HepG2 (cell line): Measurements from ENCODE around the gene ZNF207. TPM values are rescaled to one million over a fixed set of nuclear protein-coding genes. Genes with fewer than 3 reads are reported as not detected.

Experiments used
- ARNT2 ChIP-seq: sonication (generic); formaldehyde crosslinking; IDR thresholded peaks from 2 replicates; pipeline ENCODE4 v1.8.0; 2022; ENCODE audit warnings: mild to moderate bottlenecking, low read depth, missing genetic modification reagents, moderate library complexity
- CSRNP1 ChIP-seq: sonication (generic); formaldehyde crosslinking; IDR thresholded peaks from 2 replicates; pipeline ENCODE4 v1.8.1; 2023; ENCODE audit warnings: mild to moderate bottlenecking, missing genetic modification reagents
- DMAP1 ChIP-seq: IDR thresholded peaks from 2 replicates; pipeline ENCODE4 v1.6.1; 2016
- EP300 ChIP-seq, 3 experiments: sonication (generic) in 1 of 3; formaldehyde crosslinking in 1 of 3; IDR thresholded peaks; 2 replicates each; pipeline versions ENCODE4 v1.5.1 to v1.6.1; 2011 to 2020; ENCODE audit warnings: low read depth in 2 of 3, low read length in 2 of 3, borderline replicate concordance in 1 of 3, improper control_type of control experiment in 1 of 3, mild to moderate bottlenecking in 1 of 3, missing genetic modification reagents in 1 of 3, moderate library complexity in 1 of 3
- GABPA ChIP-seq, 2 experiments: IDR thresholded peaks; 2 replicates each; pipeline ENCODE4 v1.6.1; 2011 to 2016; ENCODE audit warnings: low read depth in 2 of 2, low read length in 1 of 2, missing biosample characterization in 1 of 2, missing genetic modification characterization in 1 of 2
- KAT7 ChIP-seq: IDR thresholded peaks from 2 replicates; pipeline ENCODE4 v1.6.1; 2018; ENCODE audit warnings: borderline replicate concordance, missing compliant biosample characterization
- KMT2A ChIP-seq: sonication (generic); formaldehyde crosslinking; IDR thresholded peaks from 2 replicates; pipeline ENCODE4 v1.4.0; 2020; ENCODE audit warnings: missing genetic modification reagents
- NKX3-1 ChIP-seq: sonication (generic); formaldehyde crosslinking; IDR thresholded peaks from 2 replicates; pipeline ENCODE4 v1.5.0; 2020; ENCODE audit warnings: missing genetic modification reagents
- NR2F6 ChIP-seq, 2 experiments: IDR thresholded peaks; 2 replicates each; pipeline ENCODE4 v1.6.1; 2016; ENCODE audit warnings: antibody characterized with exemption in 1 of 2, mild to moderate bottlenecking in 1 of 2
- PATZ1 ChIP-seq: sonication (generic); formaldehyde crosslinking; IDR thresholded peaks from 2 replicates; pipeline ENCODE4 v1.4.0; 2020; ENCODE audit warnings: missing genetic modification reagents
- POLR2G ChIP-seq: fragments of 200-400 bp; formaldehyde crosslinking; IDR thresholded peaks from 2 replicates; pipeline ENCODE4 v1.6.1; 2018; ENCODE audit warnings: mild to moderate bottlenecking, low read depth, low read length, moderate library complexity
- RARG ChIP-seq: sonication (generic); formaldehyde crosslinking; IDR thresholded peaks from 2 replicates; pipeline ENCODE4 v1.4.0; 2020; ENCODE audit warnings: low read depth, mild to moderate bottlenecking, missing genetic modification reagents
- SIN3A ChIP-seq: IDR thresholded peaks from 2 replicates; pipeline ENCODE4 v1.6.1; 2011; ENCODE audit warnings: low read depth, mild to moderate bottlenecking, control low read depth, low read length, borderline replicate concordance
- SMAD3 ChIP-seq: sonication (generic); formaldehyde crosslinking; IDR thresholded peaks from 2 replicates; pipeline ENCODE4 v1.4.0; 2020; ENCODE audit warnings: missing genetic modification reagents
- THAP8 ChIP-seq: sonication (generic); formaldehyde crosslinking; IDR thresholded peaks from 2 replicates; pipeline ENCODE4 v1.5.1; 2020; ENCODE audit warnings: missing genetic modification reagents, mild to moderate bottlenecking, borderline replicate concordance
- TMF1 ChIP-seq: sonication (generic); formaldehyde crosslinking; IDR thresholded peaks from 2 replicates; pipeline ENCODE4 v1.8.1; 2022; ENCODE audit warnings: low read depth, missing genetic modification reagents
- ZNF143 ChIP-seq: sonication (generic); formaldehyde crosslinking; IDR thresholded peaks from 2 replicates; pipeline ENCODE4 v1.4.0; 2020; ENCODE audit warnings: missing genetic modification reagents
- ZNF430 ChIP-seq: sonication (generic); formaldehyde crosslinking; IDR thresholded peaks from 2 replicates; pipeline ENCODE4 v1.9.0; 2021; ENCODE audit warnings: mild to moderate bottlenecking, missing genetic modification reagents
- ZNF512 ChIP-seq: sonication (generic); formaldehyde crosslinking; IDR thresholded peaks from 2 replicates; pipeline ENCODE4 v1.4.0; 2020; ENCODE audit warnings: mild to moderate bottlenecking, missing genetic modification reagents
- ZNF556 ChIP-seq: sonication (generic); formaldehyde crosslinking; IDR thresholded peaks from 2 replicates; pipeline ENCODE4 v1.4.0; 2020; ENCODE audit warnings: mild to moderate bottlenecking, missing genetic modification reagents, borderline replicate concordance
- ZNF576 ChIP-seq: sonication (generic); formaldehyde crosslinking; IDR thresholded peaks from 2 replicates; pipeline ENCODE4 v1.4.0; 2020; ENCODE audit warnings: mild to moderate bottlenecking, missing genetic modification reagents
- ZNF782 ChIP-seq: sonication (generic); formaldehyde crosslinking; IDR thresholded peaks from 2 replicates; pipeline ENCODE4 v1.4.0; 2020; ENCODE audit warnings: missing genetic modification reagents, mild to moderate bottlenecking, borderline replicate concordance
- ZSCAN9 ChIP-seq: IDR thresholded peaks from 2 replicates; pipeline ENCODE4 v1.6.1; 2016; ENCODE audit warnings: borderline replicate concordance
- polyA plus RNA-seq, 8 experiments: library from polyadenylated mRNA; depleted of rRNA in 3 of 8; stranded (reverse) in 7 of 8; unstranded in 1 of 8; fragments of >200 nt; fragmentation: Illumina TruSeq in 4 of 8; extraction: Trizol in 4 of 8; gene quantifications; 2 replicates each; pipeline versions ENCODE4 v1.2.1 to v1.2.3, GENCODE V29; 2011 to 2016; ENCODE audit warnings: low read depth in 4 of 8, missing spikeins in 1 of 8, mixed read lengths in 1 of 8; ENCODE audit not compliant: insufficient read depth in 1 of 8
- total RNA-seq, 5 experiments: library from RNA; depleted of rRNA; stranded (reverse); fragments of >200 nt; fragmentation: Illumina TruSeq; extraction: Trizol; gene quantifications; 2 replicates each; pipeline ENCODE4 v1.2.3, GENCODE V29; 2016; ENCODE audit warnings: low read depth in 1 of 5

ZNF207 gene
- total and polyA plus RNA-seq, 2 of the 13 experiments (the other 11 are each of a cell fraction or from before 2014, with no cell fraction given), result 150 to 164 TPM

- TF ChIP-seq RARG (CRISPR knock-in tag) (no peak), NR2F6 (IDR thresholded peaks at IDR 0.05) (no peak), NR2F6 (CRISPR knock-in tag; IDR thresholded peaks at IDR 0.05) (peak; percentile 57; the same call in 1 of the 2 replicates), PATZ1 (CRISPR knock-in tag) (peak; percentile 92), ZNF430 (CRISPR knock-in tag) (peak; percentile 59), TMF1 (CRISPR knock-in tag) (no peak), SIN3A (peak; percentile 69; the same call in 1 of the 2 replicates), ZNF143 (CRISPR knock-in tag) (peak; percentile 80), ZNF556 (CRISPR knock-in tag) (peak; percentile 86), CSRNP1 (CRISPR knock-in tag) (peak; percentile 69; the same call in 1 of the 2 replicates), ZNF576 (no peak), ZNF512 (CRISPR knock-in tag) (no peak), ZNF782 (CRISPR knock-in tag) (no peak; the same call in 1 of the 2 replicates), KMT2A (peak; percentile 96), KAT7 (CRISPR knock-in tag) (peak; percentile 92), EP300 (IDR thresholded peaks at IDR 0.05; ENCODE audit: low read depth in 2 of 2, low read length in 2 of 2) (peak in 1 of 2 experiments; percentile 48; a peak in 1 of 4 replicates), EP300 (CRISPR knock-in tag; IDR thresholded peaks at IDR 0.05; ENCODE audit: borderline replicate concordance) (0 out of 2 replicates have a peak, but pooled peaks have one; percentile 20), DMAP1 (CRISPR knock-in tag) (peak; percentile 94), ZSCAN9 (CRISPR knock-in tag) (peak; percentile 93; the same call in 1 of the 2 replicates), POLR2G (peak; percentile 83), GABPA (IDR thresholded peaks at IDR 0.05; ENCODE audit: low read depth, low read length) (peak; percentile 80), GABPA (CRISPR knock-in tag; IDR thresholded peaks at IDR 0.05; ENCODE audit: low read depth) (peak; percentile 91), NKX3-1 (CRISPR knock-in tag) (0 out of 2 replicates have a peak, but pooled peaks have one; percentile 55), THAP8 (no peak), SMAD3 (CRISPR knock-in tag) (peak; percentile 95), ARNT2 (CRISPR knock-in tag) (peak; percentile 85)
These were observed 7.9 kb upstream of the ZNF207 start, which contains the start of gene C17orf75 (continued) for GRCh38 chr17:32341857-32342602.
